Aorta (tissue), 5 donors: ENCODE measurements around the gene KDSR. TPM values are rescaled to one million over a fixed set of nuclear protein-coding genes. Genes with fewer than 3 reads are reported as not detected.

Experiments used
- ATAC-seq: fragments of 200-7000 bp; cut with Tn5 transposase; one replicate; pipeline ENCODE4 v1.9.1; 2022; ENCODE audit warnings: moderate library complexity; ENCODE audit not compliant: low FRiP score
- DNase-seq, 2 donors: peaks; one replicate each; pipeline ENCODE4 v3.0.0-alpha.2; 2020
- H3K27ac ChIP-seq, 2 donors: one replicate each; pipeline ENCODE4 v1.5.1; 2013; ENCODE audit warnings: low read length in 2 of 2, mild to moderate bottlenecking in 2 of 2, moderate library complexity in 2 of 2, control low read depth in 1 of 2, inconsistent platforms in 1 of 2, low read depth in 1 of 2
- H3K27me3 ChIP-seq, 2 donors: one replicate each; pipeline ENCODE4 v1.6.1; 2013; ENCODE audit warnings: control low read depth in 1 of 2, low read length in 1 of 2, mild to moderate bottlenecking in 1 of 2, moderate library complexity in 1 of 2; ENCODE audit not compliant: insufficient read depth in 2 of 2, control insufficient read depth in 1 of 2
- H3K36me3 ChIP-seq, 2 donors: one replicate each; pipeline ENCODE4 v1.6.1; 2013; ENCODE audit warnings: control low read depth in 1 of 2, low read length in 1 of 2, mild to moderate bottlenecking in 1 of 2; ENCODE audit not compliant: insufficient read depth in 2 of 2, control insufficient read depth in 1 of 2
- H3K4me1 ChIP-seq, 2 donors: one replicate each; pipeline ENCODE4 v1.6.1; 2013; ENCODE audit warnings: low read length in 2 of 2, control low read depth in 1 of 2, mild to moderate bottlenecking in 1 of 2, moderate library complexity in 1 of 2; ENCODE audit not compliant: insufficient read depth in 2 of 2, control insufficient read depth in 1 of 2
- H3K4me3 ChIP-seq, 2 donors: one replicate each; pipeline ENCODE4 v1.5.1; 2013; ENCODE audit warnings: low read length in 2 of 2, control low read depth in 1 of 2, mild to moderate bottlenecking in 1 of 2
- H3K9me3 ChIP-seq: one replicate; pipeline ENCODE4 v1.6.1; 2013; ENCODE audit warnings: mild to moderate bottlenecking, low read length; ENCODE audit not compliant: control insufficient read depth
- WGBS, 2 donors: extraction: QIAGEN DNeasy Blood & Tissue Kit; methylation state at CpG; one replicate each; pipeline ENCODE4 v1.1.7; 2013; 5-methylcytosine and 5-hydroxymethylcytosine counted together
- intact Hi-C, 2 donors: fragments of 100-400 bp; cut with DNase I; formaldehyde crosslinking; loops; one replicate each; pipeline versions ENCODE4 v1.14.2 to v1.15.0; 2022
- polyA plus RNA-seq, 2 donors: library from polyadenylated mRNA; stranded (reverse); fragments of 200-250 nt; gene quantifications; one replicate each; pipeline ENCODE4 v1.2.3, GENCODE V29; 2013
- total RNA-seq, 2 donors: library from RNA; stranded (reverse); fragmentation: NEBNext Ultra II Directional; extraction: Animal tissue kit (Norgen Biotek cat#: 25700); gene quantifications; one replicate each; pipeline ENCODE4 v1.2.1, GENCODE V29; 2021
- donor health status: healthy with polysubstance abuse.
- donor health status: Bipolar disorder and iron deficiency.
- donor health status: DM: no; HTN: no; CAD: no.
- donor health status: DM: no; HTN: no; CAD: no.
- donor health status: DM: yes; HTN: yes; CAD: no.

Gene KDSR
- total and polyA plus RNA-seq, 4 donors, result 24.4 to 91.0 (median 50.5) TPM

- WGBS, 2 donors, result 78 to 82% methylated on average over 7 of the region's 7 CpGs
- Histone ChIP-seq H3K4me1 (peaks cover 0 to 5% of the 10 kb centered on the region in 2 donors), H3K9me3 (no peaks in the 10 kb centered on the region), H3K36me3 (peaks cover 4 to 10% of the 10 kb centered on the region in 2 donors), H3K27ac (no peak overlapping the region), H3K27me3 (no peaks in the 10 kb centered on the region), H3K4me3 (no peak overlapping the region)
- DNase-seq (no peak), ATAC-seq (no peak)
- intact Hi-C loops, result no loop called here
Observed at GRCh38 chr18:63348508-63349136, 18.4 kb downstream of the KDSR start.

GRCh38 chr18:63346480-63347183 lies 20.4 kb downstream of the KDSR start:
- H3K27ac ChIP-seq, result no peak overlapping the region
- intact Hi-C loops, result no loop called here
- 81 to 92% methylated on average over 7 of the region's 7 CpGs for WGBS, 2 donors

GRCh38 chr18:63346031-63346430 lies 21.0 kb downstream of the KDSR start:
- Histone ChIP-seq H3K27ac (peak overlapping the region in 1 of 2 donors; percentile 60), H3K4me1 (peaks cover 0 to 5% of the 10 kb centered on the region in 2 donors), H3K9me3 (no peaks in the 10 kb centered on the region), H3K4me3 (no peak overlapping the region), H3K36me3 (peaks cover 4 to 10% of the 10 kb centered on the region in 2 donors), H3K27me3 (no peaks in the 10 kb centered on the region)
- intact Hi-C loops, result no loop called here
- ATAC-seq (no peak), DNase-seq (no peak)
- whole genome bisulfite sequencing, 2 donors, result 24 to 31% methylated on average over 7 of the region's 7 CpGs

More at GRCh38 chr18:63346480-63347183, 20.4 kb downstream of the KDSR start:
- Histone ChIP-seq H3K4me1 (peaks cover 0 to 5% of the 10 kb centered on the region in 2 donors), H3K4me3 (no peak overlapping the region), H3K9me3 (no peaks in the 10 kb centered on the region), H3K27me3 (no peaks in the 10 kb centered on the region), H3K36me3 (peaks cover 4 to 10% of the 10 kb centered on the region in 2 donors)
- ATAC-seq, result no peak
- no peak for DNase-seq

- H3K27me3 ChIP-seq, result no peaks in the 10 kb centered on the region
- no peaks in the 10 kb centered on the region for H3K9me3 ChIP-seq
- no peak overlapping the region for H3K4me3 ChIP-seq
- peaks cover 0 to 5% of the 10 kb centered on the region in 2 donors for H3K4me1 ChIP-seq
- peak; percentile 17 for ATAC-seq
- no peak for DNase-seq
- peaks cover 4 to 10% of the 10 kb centered on the region in 2 donors for H3K36me3 ChIP-seq
- 72 to 73% methylated on average over 2 of the region's 2 CpGs for WGBS, 2 donors
- intact Hi-C loops, result no loop called here
- H3K27ac ChIP-seq, result no peak overlapping the region
Observed at GRCh38 chr18:63344918-63345317, 22.1 kb downstream of the KDSR start.

- no peaks in the 10 kb centered on the region for H3K27me3 ChIP-seq
- H3K27ac ChIP-seq, result no peak overlapping the region
- peaks cover 0 to 5% of the 10 kb centered on the region in 2 donors for H3K4me1 ChIP-seq
- H3K9me3 ChIP-seq, result no peaks in the 10 kb centered on the region
- ATAC-seq (no peak), DNase-seq (no peak)
- WGBS, 2 donors, result 84 to 87% methylated on average over 5 of the region's 5 CpGs
- intact Hi-C loops, result no loop called here
- no peak overlapping the region for H3K4me3 ChIP-seq
- peaks cover 1 to 10% of the 10 kb centered on the region in 2 donors for H3K36me3 ChIP-seq
Observed at GRCh38 chr18:63344263-63344662, 22.7 kb downstream of the KDSR start.

- H3K27me3 ChIP-seq, result no peaks in the 10 kb centered on the region
- ATAC-seq, result no peak
Observed at GRCh38 chr18:63342206-63342605, 24.8 kb downstream of the KDSR start.

GRCh38 chr18:63339920-63340484 lies 27.0 kb downstream of the KDSR start:
- no peaks in the 10 kb centered on the region for H3K9me3 ChIP-seq
- WGBS, 2 donors, result 16 to 34% methylated on average over 4 of the region's 4 CpGs
- no peak overlapping the region for H3K27ac ChIP-seq
- no peak overlapping the region for H3K4me3 ChIP-seq
- no peak for ATAC-seq
- DNase-seq, result no peak
- H3K27me3 ChIP-seq, result no peaks in the 10 kb centered on the region
- no peaks in the 10 kb centered on the region for H3K4me1 ChIP-seq
- intact Hi-C loops, result no loop called here
- H3K36me3 ChIP-seq, result peaks cover 0 to 4% of the 10 kb centered on the region in 2 donors

More at GRCh38 chr18:63342206-63342605, 24.8 kb downstream of the KDSR start:
- no peaks in the 10 kb centered on the region for H3K9me3 ChIP-seq
- peaks cover 1 to 4% of the 10 kb centered on the region in 2 donors for H3K36me3 ChIP-seq
- intact Hi-C loops, result no loop called here
- peaks cover 0 to 5% of the 10 kb centered on the region in 2 donors for H3K4me1 ChIP-seq
- 17 to 26% methylated on average over 5 of the region's 5 CpGs for WGBS, 2 donors
- no peak overlapping the region for H3K4me3 ChIP-seq
- H3K27ac ChIP-seq, result no peak overlapping the region
- no peak for DNase-seq

GRCh38 chr18:63336366-63337099 lies 30.5 kb downstream of the KDSR start:
- peaks cover 8 to 10% of the 10 kb centered on the region in 2 donors for H3K36me3 ChIP-seq
- DNase-seq (no peak), ATAC-seq (peak; percentile 24)
- H3K9me3 ChIP-seq, result no peaks in the 10 kb centered on the region
- no peak overlapping the region for H3K4me3 ChIP-seq
- no peak overlapping the region for H3K27ac ChIP-seq
- WGBS, 2 donors, result 44 to 46% methylated on average over 8 of the region's 8 CpGs
- intact Hi-C loops, result no loop called here
- no peaks in the 10 kb centered on the region for H3K4me1 ChIP-seq
- H3K27me3 ChIP-seq, result no peaks in the 10 kb centered on the region
